HepG2 (cell line): ENCODE data around the gene PLD1. TPM values are rescaled to one million over a fixed set of nuclear protein-coding genes. Genes with fewer than 3 reads are reported as not detected.
A peak's percentile ranks its signal among the peaks of the same experiment; 100 is the strongest.

ENCODE experiments used
- ELF3 ChIP-seq: IDR thresholded peaks from 2 replicates; pipeline ENCODE4 v1.6.1; 2016; ENCODE audit warnings: missing genetic modification reagents, missing compliant biosample characterization
- HMGXB3 ChIP-seq: sonication (generic); formaldehyde crosslinking; IDR thresholded peaks from 2 replicates; pipeline ENCODE4 v1.4.0; 2020; ENCODE audit warnings: missing genetic modification reagents, borderline replicate concordance
- KAT8 ChIP-seq: IDR thresholded peaks from 2 replicates; pipeline ENCODE4 v1.6.1; 2016; ENCODE audit warnings: missing genetic modification reagents, missing compliant biosample characterization
- MAFF ChIP-seq: IDR thresholded peaks from 2 replicates; pipeline ENCODE4 v1.6.1; 2011; ENCODE audit warnings: low read depth, low read length, improper control_type of control experiment
- MXD3 ChIP-seq: IDR thresholded peaks from 2 replicates; pipeline ENCODE4 v1.6.1; 2016; ENCODE audit warnings: mild to moderate bottlenecking, missing biosample characterization, missing genetic modification reagents
- PHF21A ChIP-seq: sonication (generic); formaldehyde crosslinking; IDR thresholded peaks from 2 replicates; pipeline ENCODE4 v1.5.0; 2020; ENCODE audit warnings: mild to moderate bottlenecking, missing genetic modification reagents
- PHF8 ChIP-seq: sonication (generic); formaldehyde crosslinking; IDR thresholded peaks from 2 replicates; pipeline ENCODE4 v1.5.0; 2020; ENCODE audit warnings: missing genetic modification reagents
- RARA ChIP-seq: IDR thresholded peaks from 2 replicates; pipeline ENCODE4 v1.6.1; 2016; ENCODE audit warnings: missing genetic modification reagents, missing compliant biosample characterization
- RERE ChIP-seq: IDR thresholded peaks from 2 replicates; pipeline ENCODE4 v1.6.1; 2016; ENCODE audit warnings: low read depth, missing genetic modification reagents, missing compliant biosample characterization
- SUZ12 ChIP-seq: fragments of 150-350 bp; IDR thresholded peaks from 2 replicates; pipeline ENCODE4 v1.6.1; 2014; ENCODE audit warnings: low read depth, low read length
- TARDBP ChIP-seq: sonication (generic); formaldehyde crosslinking; IDR thresholded peaks from 2 replicates; pipeline ENCODE4 v1.8.0; 2022; ENCODE audit warnings: mild to moderate bottlenecking, missing genetic modification reagents
- TEAD2 ChIP-seq: sonication (generic); formaldehyde crosslinking; IDR thresholded peaks from 2 replicates; pipeline ENCODE4 v1.9.0; 2021; ENCODE audit warnings: missing genetic modification reagents
- TP53 ChIP-seq: sonication (generic); formaldehyde crosslinking; conservative IDR thresholded peaks from 2 replicates; pipeline ENCODE4 v1.4.0; 2020; ENCODE audit warnings: missing genetic modification reagents
- ZBTB42 ChIP-seq: sonication (generic); formaldehyde crosslinking; IDR thresholded peaks from 2 replicates; pipeline ENCODE4 v1.5.0; 2020; ENCODE audit warnings: mild to moderate bottlenecking, missing genetic modification reagents
- ZBTB46 ChIP-seq: sonication (generic); formaldehyde crosslinking; IDR thresholded peaks from 2 replicates; pipeline ENCODE4 v1.4.0; 2020; ENCODE audit warnings: mild to moderate bottlenecking, missing genetic modification reagents, borderline replicate concordance
- ZFP36L1 ChIP-seq: sonication (generic); formaldehyde crosslinking; IDR thresholded peaks from 2 replicates; pipeline ENCODE4 v1.8.0; 2022; ENCODE audit warnings: mild to moderate bottlenecking, missing genetic modification reagents, moderate library complexity
- ZNF543 ChIP-seq: sonication (generic); formaldehyde crosslinking; IDR thresholded peaks from 2 replicates; pipeline ENCODE4 v1.4.0; 2020; ENCODE audit warnings: mild to moderate bottlenecking, missing genetic modification reagents
- ZNF558 ChIP-seq: sonication (generic); formaldehyde crosslinking; IDR thresholded peaks from 2 replicates; pipeline ENCODE4 v1.9.0; 2022; ENCODE audit warnings: mild to moderate bottlenecking, missing genetic modification reagents, borderline replicate concordance
- ZNF75D ChIP-seq: sonication (generic); formaldehyde crosslinking; IDR thresholded peaks from 2 replicates; pipeline ENCODE4 v1.8.1; 2023; ENCODE audit warnings: missing genetic modification reagents, mild to moderate bottlenecking, borderline replicate concordance
- polyA plus RNA-seq, 8 experiments: library from polyadenylated mRNA; depleted of rRNA in 3 of 8; stranded (reverse) in 7 of 8; unstranded in 1 of 8; fragments of >200 nt; fragmentation: Illumina TruSeq in 4 of 8; extraction: Trizol in 4 of 8; gene quantifications; 2 replicates each; pipeline versions ENCODE4 v1.2.1 to v1.2.3, GENCODE V29; 2011 to 2016; ENCODE audit warnings: low read depth in 4 of 8, missing spikeins in 1 of 8, mixed read lengths in 1 of 8; ENCODE audit not compliant: insufficient read depth in 1 of 8
- total RNA-seq, 5 experiments: library from RNA; depleted of rRNA; stranded (reverse); fragments of >200 nt; fragmentation: Illumina TruSeq; extraction: Trizol; gene quantifications; 2 replicates each; pipeline ENCODE4 v1.2.3, GENCODE V29; 2016; ENCODE audit warnings: low read depth in 1 of 5

PLD1 gene
- total and polyA plus RNA-seq, 2 of the 13 experiments (the other 11 are each of a cell fraction or from before 2014, with no cell fraction given): 27.1 to 59.4 TPM

- TF ChIP-seq MXD3 (CRISPR knock-in tag) (no peak), ZFP36L1 (no peak), TEAD2 (CRISPR knock-in tag) (no peak), ZNF75D (no peak), ZNF543 (CRISPR knock-in tag) (no peak), SUZ12 (no peak), ELF3 (CRISPR knock-in tag) (peak; percentile 84), MAFF (peak; percentile 78), TP53 (CRISPR knock-in tag) (no peak), KAT8 (CRISPR knock-in tag) (0 out of 2 replicates have a peak, but pooled peaks have one; percentile 32), ZBTB46 (no peak), ZNF558 (CRISPR knock-in tag) (no peak), RARA (CRISPR knock-in tag) (peak; percentile 58; the same call in 1 of the 2 replicates), PHF8 (CRISPR knock-in tag) (no peak), ZBTB42 (CRISPR knock-in tag) (no peak), PHF21A (CRISPR knock-in tag) (no peak; the same call in 1 of the 2 replicates), RERE (peak; percentile 39; the same call in 1 of the 2 replicates), TARDBP (peak; percentile 45; the same call in 1 of the 2 replicates), HMGXB3 (CRISPR knock-in tag) (0 out of 2 replicates have a peak, but pooled peaks have one; percentile 19)
These were observed 32.7 kb upstream of the PLD1 start, which contains the start of gene TMEM212 (continued) for GRCh38 chr3:171842864-171843518.
